SKM-1 (cell line): Measurements from ENCODE around the gene SOWAHB.
"Not testable (repeated sequence)": the region's sequence is repeated elsewhere in the genome, so short reads cannot be mapped to it uniquely, and the experiment has no call there.

ENCODE experiments used
- DNase-seq: peaks from one replicate; lab custom pipeline; 2025; ENCODE audit not compliant: unreplicated experiment; lab: John Stamatoyannopoulos, UW

The SOWAHB gene

DNA sequence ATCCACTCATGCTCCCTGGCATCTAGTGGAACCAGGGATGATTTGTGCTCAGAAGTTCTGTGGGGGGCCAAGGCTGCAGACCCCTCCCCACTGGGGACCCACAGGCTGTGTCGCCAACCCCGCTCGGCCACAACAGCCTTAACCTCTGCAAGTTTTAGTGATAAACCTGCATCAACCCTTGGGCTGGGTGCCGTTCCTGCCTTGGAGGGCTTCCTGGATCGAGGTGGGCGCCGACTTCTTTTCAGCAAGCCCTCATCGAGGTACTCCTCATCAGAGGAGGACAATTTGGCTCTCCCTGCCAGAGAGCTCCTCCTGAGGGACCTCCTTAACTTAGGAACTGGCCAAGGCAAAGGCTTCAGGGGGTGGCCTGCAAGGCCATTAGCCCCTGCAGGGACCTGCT is 1.9 kb downstream of the SOWAHB start:
- DNase-seq: no peak

DNA sequence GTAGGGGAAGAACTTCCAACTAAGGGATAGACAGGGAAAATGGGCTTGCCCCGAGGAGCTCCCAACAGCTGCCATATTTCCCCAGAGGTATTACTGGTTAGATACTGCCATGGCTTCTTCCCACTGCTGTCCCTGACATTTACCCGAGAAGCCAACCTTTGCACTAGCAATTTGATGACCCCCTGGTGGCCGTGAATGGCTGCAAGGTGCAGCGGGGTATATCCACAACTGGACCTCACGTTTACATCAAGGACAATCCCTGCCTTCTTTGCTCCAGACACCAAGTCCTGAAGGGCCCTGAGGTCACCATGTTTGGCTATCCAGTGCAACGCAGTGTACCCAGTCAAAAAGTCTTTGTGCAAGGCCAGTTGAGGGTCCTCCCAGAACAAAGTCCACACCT is 2.3 kb downstream of the SOWAHB start:
- DNase-seq: no peak

DNA sequence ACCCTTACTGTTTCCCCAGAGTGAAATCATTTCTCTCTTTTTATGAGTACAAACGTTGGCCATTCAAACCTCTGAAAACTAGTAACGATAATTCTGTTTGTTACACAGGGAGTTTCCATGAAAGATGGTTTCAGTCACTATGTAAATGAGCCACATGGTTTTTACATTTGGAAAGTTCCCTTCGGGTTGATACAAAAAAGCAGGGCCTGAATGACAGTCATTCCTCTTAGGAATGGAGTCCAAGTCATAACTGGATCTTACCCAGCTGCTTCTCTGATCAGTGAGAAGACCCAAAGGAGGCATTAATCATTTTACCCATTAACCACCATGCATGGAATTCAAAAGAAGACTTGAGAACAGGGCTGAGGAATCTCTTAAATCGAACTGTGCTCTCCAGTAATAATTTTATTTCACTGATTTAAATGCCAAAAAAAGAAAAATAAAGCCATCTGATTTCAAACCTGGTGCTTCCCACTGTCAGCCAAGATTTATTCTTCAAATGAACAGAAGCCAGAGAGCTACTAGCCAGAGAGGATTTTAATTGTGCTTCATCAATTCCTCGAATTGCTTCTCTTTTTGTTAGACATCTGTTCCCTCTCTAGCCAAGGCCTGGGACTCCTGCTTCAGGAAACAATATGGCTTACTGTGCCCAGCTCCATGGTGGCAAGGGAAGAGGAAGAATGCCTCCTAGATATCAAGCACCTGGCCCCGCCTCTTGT is 3.2 kb downstream of the SOWAHB start:
- DNase-seq: no peak

DNA sequence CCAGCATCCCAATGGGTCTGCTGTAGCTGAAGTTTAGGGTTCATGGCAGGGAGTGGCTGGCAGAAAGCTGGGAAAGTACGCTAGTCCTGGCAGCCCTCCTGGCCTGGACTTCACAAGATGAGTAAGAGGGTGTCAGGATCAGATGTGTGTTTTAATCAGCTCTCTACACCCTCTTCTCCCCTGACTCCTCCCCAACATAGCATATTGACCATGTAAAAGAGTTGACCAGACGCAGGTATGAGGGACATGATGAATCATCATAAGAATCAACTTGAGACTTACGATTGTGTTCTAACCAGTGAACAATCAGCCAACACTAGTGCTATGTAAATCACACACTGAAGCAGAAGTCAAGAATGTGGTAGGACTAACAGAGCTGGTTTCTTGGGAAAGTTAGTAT is 5.3 kb downstream of the SOWAHB start:
- DNase-seq: no peak

DNA sequence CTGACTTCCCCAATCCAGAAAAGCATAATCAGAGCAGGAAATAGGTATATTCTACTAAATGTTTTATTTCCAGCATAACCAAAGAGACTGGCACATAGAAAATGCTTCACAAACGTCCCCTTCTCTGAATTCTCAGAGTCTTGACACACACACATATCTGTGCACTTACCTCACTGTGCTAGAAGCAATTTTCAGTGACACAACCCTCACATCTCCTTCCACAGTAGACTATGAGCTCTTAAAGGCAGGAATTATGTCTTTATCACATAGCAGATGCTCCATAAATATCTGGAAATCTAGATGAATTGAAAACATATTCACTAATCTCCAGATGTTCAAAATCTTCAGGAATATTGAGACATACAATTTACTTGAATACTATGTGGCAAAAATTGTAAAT is 5.9 kb downstream of the SOWAHB start:
- DNase-seq: no peak

DNA sequence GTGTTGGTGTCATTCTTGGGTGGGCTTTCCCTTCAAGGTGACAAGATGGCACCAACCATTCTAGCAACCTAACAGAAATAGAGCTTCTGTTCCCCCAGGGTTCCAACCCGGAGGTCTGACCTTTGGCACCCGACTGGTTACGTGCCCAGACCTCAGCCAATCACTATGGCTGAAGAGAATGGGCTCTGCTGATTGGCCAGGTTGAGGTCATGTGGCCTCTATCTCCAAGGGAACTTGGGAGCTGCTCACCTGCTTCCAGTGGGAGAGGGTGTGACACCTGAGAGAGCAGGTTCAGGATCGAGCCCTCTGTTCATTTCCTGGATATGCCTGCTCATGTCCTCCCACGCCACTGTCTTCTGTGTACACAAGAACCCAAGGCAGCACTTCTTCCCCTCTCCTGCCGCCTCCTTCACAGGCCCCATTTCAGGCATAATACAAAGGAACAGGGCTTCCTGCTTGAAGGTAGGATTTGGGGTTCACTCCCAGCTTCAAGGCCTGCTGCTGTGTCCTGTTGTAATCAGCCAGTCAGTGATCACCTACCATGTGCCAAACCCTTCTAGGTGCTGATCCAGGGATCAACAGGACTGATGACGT is 11.0 kb downstream of the SOWAHB start:
- no peak for DNase-seq

DNA sequence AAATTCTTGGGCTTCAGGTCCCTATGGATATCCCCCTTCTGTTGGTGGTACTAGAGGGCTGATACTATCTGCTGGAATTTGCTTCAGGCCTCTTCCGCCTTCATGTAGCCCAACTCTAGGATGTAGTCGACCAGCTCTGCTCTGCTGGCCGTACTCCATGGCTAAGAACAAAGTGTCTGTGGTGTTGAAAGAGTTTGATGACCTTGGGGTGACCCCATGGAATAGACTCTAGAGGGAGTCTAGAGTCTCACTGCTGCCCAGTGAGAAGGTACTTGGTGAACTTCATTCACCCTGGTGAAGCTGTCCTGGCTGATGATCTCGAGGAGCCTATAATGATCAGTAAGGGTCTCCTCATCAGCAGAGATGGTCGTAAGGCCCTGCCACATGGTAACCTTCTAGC is 11.7 kb downstream of the SOWAHB start:
- DNase-seq: no peak

DNA sequence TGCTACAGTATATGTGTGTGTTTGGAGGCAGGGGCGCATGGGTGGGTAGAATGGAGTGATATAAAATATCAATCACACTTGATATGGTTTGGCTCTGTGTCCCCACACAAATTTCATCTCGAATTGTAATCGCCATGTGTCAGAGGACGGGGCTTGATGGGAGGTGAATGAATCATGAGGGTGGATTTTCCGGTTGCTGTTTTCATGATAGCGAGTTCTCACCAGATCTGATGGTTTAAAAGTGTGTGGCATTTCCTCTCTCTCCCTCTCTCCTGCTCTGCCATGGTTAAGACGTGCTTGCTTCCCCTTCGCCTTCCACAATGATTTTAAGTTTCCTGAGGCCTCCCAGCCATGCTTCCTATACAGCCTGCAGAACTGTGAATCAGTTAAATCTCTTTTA is 14.8 kb downstream of the SOWAHB start:
- no peak for DNase-seq

DNA sequence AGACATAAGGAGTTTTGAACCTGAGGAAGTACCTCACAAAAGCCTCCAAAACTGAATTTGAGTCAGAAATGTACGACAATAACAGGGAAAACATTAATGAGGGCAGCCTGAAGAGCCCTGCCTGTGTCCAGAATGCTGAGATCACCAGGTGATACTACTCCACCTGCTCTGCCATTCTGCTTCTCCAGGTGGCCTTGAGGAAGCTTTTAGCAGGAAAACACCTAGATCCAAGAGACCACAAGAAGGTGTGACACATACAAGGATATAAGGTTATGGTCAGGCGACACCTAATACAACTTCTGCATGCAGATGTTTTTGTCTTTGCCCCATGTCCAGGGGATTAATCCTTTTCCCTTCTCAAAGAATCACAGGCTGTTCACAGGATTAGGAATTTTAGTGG is 15.3 kb downstream of the SOWAHB start:
- DNase-seq: no peak

DNA sequence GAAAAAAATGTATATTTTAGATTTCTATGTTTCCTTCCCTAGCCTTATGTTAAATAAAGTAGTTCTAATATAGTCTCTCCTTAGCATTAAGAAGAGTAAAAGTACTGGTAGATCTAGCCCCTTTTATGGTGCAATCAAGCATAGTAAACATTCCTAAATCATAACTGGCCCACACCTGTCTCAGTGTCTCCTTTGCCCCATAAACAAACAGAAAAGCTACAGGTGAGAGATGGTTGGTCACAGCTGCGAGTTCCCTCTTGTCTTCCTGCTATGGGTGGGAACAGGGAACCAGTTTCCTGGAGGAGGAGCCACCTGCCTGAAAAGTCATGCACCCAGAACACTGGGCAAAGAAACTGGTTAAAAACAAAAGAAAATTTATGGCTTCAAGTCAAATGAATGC is 16.6 kb downstream of the SOWAHB start:
- no peak for DNase-seq

DNA sequence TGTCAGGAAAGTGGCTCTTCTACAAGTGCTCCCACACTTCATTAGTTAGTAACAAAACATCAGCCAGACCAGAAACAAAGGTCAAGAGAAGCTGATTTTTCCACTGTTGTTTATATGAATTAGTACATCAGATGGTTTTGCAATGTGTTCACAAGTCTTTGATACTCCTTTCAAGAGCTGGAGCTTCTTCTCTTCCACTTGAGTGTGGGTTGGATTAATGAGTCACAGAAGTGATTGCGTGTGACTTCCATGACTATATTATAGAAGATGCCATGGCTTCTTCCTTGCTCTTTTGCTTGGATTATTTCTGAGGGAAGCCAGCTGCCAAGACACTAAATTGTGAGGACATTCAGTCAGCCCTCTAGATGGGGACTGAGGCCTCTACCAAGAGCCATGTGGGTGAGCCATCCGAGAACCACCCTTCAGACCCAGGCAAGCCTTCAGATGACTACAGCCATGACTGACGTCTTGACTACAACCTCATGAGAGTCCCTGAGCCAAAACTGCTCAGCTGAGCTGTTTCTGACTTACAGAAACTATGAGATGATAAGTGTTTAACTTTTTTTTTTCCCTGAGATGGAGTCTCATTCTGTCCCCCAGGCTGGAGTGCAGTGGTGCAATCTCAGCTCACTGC is 18.1 kb downstream of the SOWAHB start:
- DNase-seq: no peak

DNA sequence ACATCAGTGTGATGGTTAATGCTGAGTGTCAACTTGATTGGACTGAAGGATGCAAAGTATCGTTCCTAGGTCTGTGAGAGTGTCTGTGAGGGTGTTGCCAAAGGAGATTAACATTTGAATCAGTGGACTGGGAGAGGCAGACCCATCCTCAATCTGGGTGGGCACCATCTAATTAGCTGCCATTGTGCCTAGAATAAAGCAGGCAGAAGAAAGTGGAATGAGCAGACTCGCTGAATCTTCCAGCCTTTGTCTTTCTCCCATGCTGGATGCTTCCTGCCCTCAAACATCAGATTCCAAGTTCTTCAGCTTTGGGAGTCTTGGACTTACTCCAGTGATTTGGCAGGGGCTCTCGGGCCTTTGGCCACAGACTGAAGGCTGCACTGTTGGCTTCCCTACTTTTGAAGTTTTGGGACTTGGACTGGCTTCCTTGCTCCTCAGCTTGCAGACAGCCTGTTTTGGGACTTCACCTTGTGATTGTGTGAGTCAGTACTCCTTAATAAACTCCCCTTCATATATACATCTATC is 19.2 kb downstream of the SOWAHB start:
- DNase-seq: not testable (repeated sequence)

DNA sequence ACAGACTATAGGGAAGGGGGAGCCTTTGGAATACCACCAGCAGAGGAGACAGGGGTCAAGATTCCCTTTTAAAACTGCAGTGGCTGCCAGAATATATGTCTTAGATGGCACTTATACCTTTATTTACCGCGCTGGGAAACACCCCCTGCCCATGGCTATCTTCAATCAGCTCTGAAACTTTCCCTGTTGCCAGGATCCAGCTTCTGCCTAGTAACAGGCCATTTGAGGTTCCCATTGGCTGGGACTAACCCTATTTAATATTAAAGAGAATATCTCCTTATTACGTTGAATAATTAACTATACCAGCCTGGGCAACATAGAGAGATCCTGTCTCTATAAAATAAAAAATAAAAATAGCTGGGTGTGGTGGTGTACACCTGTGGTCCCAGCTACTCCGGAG is 23.8 kb downstream of the SOWAHB start:
- DNase-seq: no peak

DNA sequence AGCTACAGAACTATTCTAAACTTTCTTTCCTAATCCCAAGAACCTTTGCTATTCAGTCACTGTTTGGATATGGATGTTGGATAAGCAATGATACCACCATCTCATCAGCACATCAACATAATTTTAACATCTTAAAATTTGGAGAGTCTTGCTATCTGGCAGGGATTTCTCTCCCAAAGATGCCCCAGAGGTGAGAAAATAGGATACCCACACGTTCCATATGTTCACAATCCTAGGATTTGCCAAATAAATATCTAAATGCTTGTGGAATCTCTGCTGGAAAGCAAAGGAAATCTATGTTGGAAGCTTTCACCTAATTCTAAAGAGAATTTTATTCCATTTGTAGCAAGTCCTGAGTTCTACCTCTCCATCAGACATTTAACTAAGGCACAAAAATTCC is 24.4 kb downstream of the SOWAHB start:
- DNase-seq: no peak

DNA sequence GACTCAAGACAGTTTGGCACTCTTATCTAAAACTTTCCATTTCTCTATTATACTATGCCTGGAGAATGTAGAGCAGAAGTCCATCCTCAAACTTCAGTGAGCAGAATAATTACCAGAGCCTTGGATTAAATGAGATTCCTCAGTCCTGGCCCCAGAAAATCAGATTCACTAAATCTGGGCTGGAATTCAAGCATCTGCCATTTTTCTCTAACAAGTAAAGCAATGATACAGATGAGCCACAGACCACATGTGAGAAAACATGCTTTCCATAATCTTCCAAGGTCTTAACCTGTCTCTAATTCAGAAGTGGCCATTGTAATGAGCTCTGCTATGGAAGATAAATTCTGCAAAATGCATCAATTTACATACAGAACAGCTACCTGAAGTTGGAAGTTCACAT is 25.4 kb downstream of the SOWAHB start:
- no peak for DNase-seq

DNA sequence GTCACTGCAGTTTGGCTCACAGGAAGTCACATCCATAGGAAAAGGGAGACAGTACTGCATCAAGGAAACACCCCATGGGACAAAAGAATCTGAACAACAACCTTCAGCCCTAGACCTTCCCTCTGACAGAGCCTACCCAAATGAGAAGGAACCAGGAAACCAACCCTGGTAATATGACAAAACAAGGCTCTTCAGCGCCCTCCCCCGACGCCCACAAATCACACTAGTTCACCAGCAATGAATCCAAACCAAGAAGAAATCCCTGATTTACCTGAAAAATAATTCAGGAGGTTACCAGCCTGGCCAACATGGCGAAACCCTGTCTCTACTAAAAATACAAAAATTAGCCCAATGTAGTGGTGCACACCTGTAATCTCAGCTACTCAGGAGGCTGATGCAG is 29.2 kb downstream of the SOWAHB start:
- DNase-seq: not testable (repeated sequence)

DNA sequence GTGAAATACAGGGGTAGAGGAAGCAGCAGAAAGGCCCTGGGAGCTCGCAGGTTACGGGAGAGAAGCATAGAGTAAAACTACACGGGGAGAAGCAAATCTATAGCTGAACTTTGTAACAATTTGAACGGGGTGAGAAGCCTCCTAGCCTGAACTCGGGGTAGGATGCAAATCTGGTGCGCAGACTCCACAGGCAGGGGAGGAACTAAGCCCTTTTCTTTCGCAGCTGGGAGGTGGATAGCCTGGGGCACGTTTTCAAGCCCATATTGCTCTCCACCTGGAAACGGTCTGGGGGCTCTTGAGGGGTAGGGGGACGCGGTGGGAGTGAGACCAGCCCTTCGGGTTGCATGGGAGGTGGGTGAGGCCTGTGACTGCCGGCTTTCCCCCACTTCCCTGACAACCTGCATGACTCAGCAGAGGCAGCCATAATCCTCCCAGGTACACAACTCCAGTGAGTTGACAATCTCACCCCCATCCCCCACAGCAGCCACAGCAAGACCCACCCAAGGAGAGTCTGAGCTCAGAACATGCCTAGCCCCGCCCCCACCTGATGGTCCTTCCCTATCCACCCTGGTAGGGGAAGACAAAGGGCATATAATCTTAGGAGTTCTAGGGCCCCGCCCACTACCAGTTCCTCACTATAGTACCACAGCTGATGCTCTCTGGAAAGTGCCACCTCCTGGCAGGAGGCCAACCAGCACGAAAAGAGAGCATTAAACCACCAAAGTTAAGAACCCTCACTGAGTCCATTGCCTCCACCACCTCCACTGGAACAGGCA is 29.9 kb downstream of the SOWAHB start:
- no peak for DNase-seq

DNA sequence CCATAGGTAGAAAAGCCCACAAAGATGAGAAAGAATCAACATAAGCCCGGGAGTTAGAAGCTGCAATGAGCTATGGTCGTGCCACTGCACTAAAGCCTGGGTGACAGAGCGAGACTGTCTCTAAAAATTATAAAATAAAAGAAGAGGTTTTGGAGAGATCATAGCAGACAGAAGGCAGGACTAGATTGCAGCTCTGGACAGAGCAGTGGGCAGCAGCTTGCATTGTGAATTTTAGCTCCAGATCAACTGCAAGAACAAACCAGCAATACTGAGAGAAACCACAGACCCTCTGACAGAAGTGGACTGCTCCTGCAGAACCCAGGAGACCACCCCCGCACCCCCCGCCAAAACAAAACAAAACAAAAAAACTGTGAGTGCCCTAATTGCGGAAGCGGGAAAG is 30.6 kb downstream of the SOWAHB start:
- DNase-seq: no peak

DNA sequence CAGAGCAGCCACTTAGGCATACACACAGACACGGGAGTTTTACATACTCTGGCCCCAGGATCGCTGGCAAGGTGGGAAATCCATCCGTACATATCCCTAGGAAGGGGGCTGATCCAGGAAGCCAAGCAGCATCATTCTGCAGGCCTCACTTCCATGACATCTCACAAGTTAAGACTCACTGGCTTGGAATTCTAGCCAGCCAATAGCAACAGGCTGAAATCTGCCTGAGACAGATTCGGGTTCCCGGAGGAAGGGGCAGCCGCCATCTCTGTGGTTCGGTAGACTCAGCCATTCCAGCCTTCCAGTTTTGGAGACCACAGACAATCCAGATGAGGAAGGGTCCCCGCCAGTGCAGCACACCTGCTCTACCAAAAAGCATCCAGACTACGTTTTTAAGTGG is 31.3 kb downstream of the SOWAHB start:
- DNase-seq: no peak

DNA sequence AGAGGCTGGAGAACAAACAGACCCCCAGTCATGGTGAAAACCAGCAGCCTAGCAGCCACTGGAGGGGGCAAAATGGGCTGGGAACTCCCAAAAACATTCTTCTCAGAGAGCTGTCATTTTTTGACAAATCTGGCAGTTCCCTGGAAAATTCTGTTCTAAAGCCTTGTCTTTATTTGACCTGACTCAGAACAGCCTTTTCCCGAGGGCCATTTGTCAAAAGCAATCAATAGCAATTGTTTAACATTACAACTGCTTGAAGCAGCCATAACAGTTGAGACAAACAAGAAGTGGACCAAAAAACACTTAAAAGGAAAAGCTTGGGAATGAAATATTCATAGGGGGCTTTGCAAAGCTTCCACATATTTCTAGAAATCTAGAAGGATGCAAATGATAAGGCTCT is 39.6 kb downstream of the SOWAHB start:
- DNase-seq: no peak

DNA sequence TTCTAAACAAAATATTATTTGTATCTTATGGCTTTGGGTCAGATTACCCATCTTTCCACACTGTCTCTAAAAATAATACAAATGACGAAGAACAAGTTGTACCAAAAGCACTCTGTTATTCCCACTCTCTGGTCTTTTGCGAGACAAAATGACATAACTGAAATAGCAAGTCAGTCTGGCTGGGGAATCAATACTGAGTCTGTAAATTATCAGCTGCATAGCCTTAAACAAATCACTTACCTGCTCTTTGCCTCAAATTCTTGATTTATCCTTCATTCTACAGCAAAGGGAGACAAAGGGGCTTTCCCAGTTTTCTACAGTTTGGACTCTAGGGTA is 40.9 kb downstream of the SOWAHB start:
- no peak for DNase-seq
